ENCODE results near the gene LYPD6B. TPM values are rescaled to one million over a fixed set of nuclear protein-coding genes. Genes with fewer than 3 reads are reported as not detected.

Gene LYPD6B
- polyA plus RNA-seq, 3 donors from 2014 or later: not detected

- Mint-ChIP-seq H3K36me3 (no peaks in the 10 kb centered on the region), H3K27ac (no peak overlapping the region), H3K27me3 (ENCODE audit: low read depth in 3 of 3) (peaks cover 0 to 2% (median 1%) of the 10 kb centered on the region in 3 donors), H3K4me3 (no peak overlapping the region), H3K9me3 (no peaks in the 10 kb centered on the region), H3K4me1 (no peaks in the 10 kb centered on the region)
- DNase-seq: no peak
Observed at GRCh38 chr2:149082079-149082478, 43.6 kb downstream of the LYPD6B start.

GRCh38 chr2:149082735-149083134 is 44.2 kb downstream of the LYPD6B start:
- Mint-ChIP-seq H3K9me3 (no peaks in the 10 kb centered on the region), H3K4me3 (no peak overlapping the region), H3K27me3 (ENCODE audit: low read depth in 3 of 3) (peaks cover 0 to 2% (median 1%) of the 10 kb centered on the region in 3 donors), H3K27ac (no peak overlapping the region), H3K36me3 (no peaks in the 10 kb centered on the region), H3K4me1 (no peaks in the 10 kb centered on the region)
- DNase-seq: no peak

- Mint-ChIP-seq H3K9me3 (peaks cover 0 to 2% (median 0%) of the 10 kb centered on the region in 6 donors), H3K4me1 (no peaks in the 10 kb centered on the region), H3K4me3 (no peak overlapping the region), H3K27me3 (ENCODE audit: low read depth in 3 of 3) (peaks cover 0 to 2% (median 1%) of the 10 kb centered on the region in 3 donors), H3K36me3 (no peaks in the 10 kb centered on the region), H3K27ac (no peak overlapping the region)
- no peak for DNase-seq
Observed at GRCh38 chr2:149084924-149085795, 46.7 kb downstream of the LYPD6B start.

- Mint-ChIP-seq H3K27me3 (ENCODE audit: low read depth in 3 of 3) (peaks cover 0 to 5% (median 2%) of the 10 kb centered on the region in 3 donors), H3K27ac (no peak overlapping the region), H3K4me3 (no peak overlapping the region), H3K36me3 (no peaks in the 10 kb centered on the region), H3K4me1 (no peaks in the 10 kb centered on the region), H3K9me3 (peaks cover 0 to 2% (median 0%) of the 10 kb centered on the region in 6 donors)
- DNase-seq: no peak
Observed at GRCh38 chr2:149087751-149088150, 49.3 kb downstream of the LYPD6B start.

GRCh38 chr2:149089068-149089467 is 50.6 kb downstream of the LYPD6B start:
- Mint-ChIP-seq H3K27me3 (ENCODE audit: low read depth in 3 of 3) (peaks cover 1 to 4% (median 2%) of the 10 kb centered on the region in 3 donors), H3K4me1 (no peaks in the 10 kb centered on the region), H3K27ac (no peak overlapping the region), H3K4me3 (no peak overlapping the region), H3K9me3 (peaks cover 0 to 5% (median 0%) of the 10 kb centered on the region in 6 donors), H3K36me3 (no peaks in the 10 kb centered on the region)
- DNase-seq: no peak

GRCh38 chr2:149090706-149091105 is 52.2 kb downstream of the LYPD6B start:
- no peak for DNase-seq
- Mint-ChIP-seq H3K27ac (no peak overlapping the region), H3K4me1 (no peaks in the 10 kb centered on the region), H3K4me3 (no peak overlapping the region), H3K9me3 (peaks cover 0 to 5% (median 0%) of the 10 kb centered on the region in 6 donors), H3K36me3 (no peaks in the 10 kb centered on the region), H3K27me3 (ENCODE audit: low read depth in 3 of 3) (peaks cover 2 to 5% (median 2%) of the 10 kb centered on the region in 3 donors)

GRCh38 chr2:149093579-149093978 is 55.1 kb downstream of the LYPD6B start:
- H3K36me3 Mint-ChIP-seq: no peaks in the 10 kb centered on the region
- H3K9me3 Mint-ChIP-seq: peaks cover 0 to 5% (median 0%) of the 10 kb centered on the region in 6 donors
- peaks cover 3 to 8% (median 4%) of the 10 kb centered on the region in 3 donors for H3K27me3 Mint-ChIP-seq (ENCODE audit: low read depth in 3 of 3)
- no peak for DNase-seq
- no peaks in the 10 kb centered on the region for H3K4me1 Mint-ChIP-seq
- no peak overlapping the region for H3K4me3 Mint-ChIP-seq
- no peak overlapping the region for H3K27ac Mint-ChIP-seq

- Mint-ChIP-seq H3K4me3 (no peak overlapping the region), H3K9me3 (peaks cover 0 to 5% (median 0%) of the 10 kb centered on the region in 6 donors), H3K27me3 (ENCODE audit: low read depth in 3 of 3) (peaks cover 3 to 8% (median 4%) of the 10 kb centered on the region in 3 donors), H3K27ac (no peak overlapping the region), H3K4me1 (no peaks in the 10 kb centered on the region), H3K36me3 (no peaks in the 10 kb centered on the region)
- no peak for DNase-seq
Observed at GRCh38 chr2:149094217-149095015, 55.9 kb downstream of the LYPD6B start.

- no peaks in the 10 kb centered on the region for H3K36me3 Mint-ChIP-seq
- H3K9me3 Mint-ChIP-seq: no peaks in the 10 kb centered on the region
- DNase-seq: no peak
- H3K27me3 Mint-ChIP-seq (ENCODE audit: low read depth in 3 of 3): peaks cover 2 to 4% (median 3%) of the 10 kb centered on the region in 3 donors
- no peak overlapping the region for H3K27ac Mint-ChIP-seq
- no peak overlapping the region for H3K4me3 Mint-ChIP-seq
- H3K4me1 Mint-ChIP-seq: no peaks in the 10 kb centered on the region
Observed at GRCh38 chr2:149098701-149099100, 60.2 kb downstream of the LYPD6B start.

- no peak overlapping the region for H3K27ac Mint-ChIP-seq
- no peaks in the 10 kb centered on the region for H3K36me3 Mint-ChIP-seq
- H3K27me3 Mint-ChIP-seq (ENCODE audit: low read depth in 3 of 3): peaks cover 2 to 4% (median 2%) of the 10 kb centered on the region in 3 donors
- H3K9me3 Mint-ChIP-seq: no peaks in the 10 kb centered on the region
- DNase-seq: no peak
- H3K4me3 Mint-ChIP-seq: no peak overlapping the region
- H3K4me1 Mint-ChIP-seq: no peaks in the 10 kb centered on the region
Observed at GRCh38 chr2:149099298-149099697, 60.8 kb downstream of the LYPD6B start.

GRCh38 chr2:149100739-149101699 is 62.5 kb downstream of the LYPD6B start:
- no peak for DNase-seq
- Mint-ChIP-seq H3K4me3 (no peak overlapping the region), H3K36me3 (no peaks in the 10 kb centered on the region), H3K4me1 (no peaks in the 10 kb centered on the region), H3K27me3 (ENCODE audit: low read depth in 3 of 3) (no peaks in the 10 kb centered on the region), H3K9me3 (peaks cover 0 to 5% (median 0%) of the 10 kb centered on the region in 6 donors), H3K27ac (no peak overlapping the region)

GRCh38 chr2:149101818-149102217 is 63.3 kb downstream of the LYPD6B start:
- no peaks in the 10 kb centered on the region for H3K4me1 Mint-ChIP-seq
- H3K27ac Mint-ChIP-seq: no peak overlapping the region
- no peaks in the 10 kb centered on the region for H3K36me3 Mint-ChIP-seq

GRCh38 chr2:149103081-149103620 is 64.7 kb downstream of the LYPD6B start:
- Mint-ChIP-seq H3K4me3 (no peak overlapping the region), H3K27me3 (ENCODE audit: low read depth in 3 of 3) (peaks cover 0 to 2% (median 0%) of the 10 kb centered on the region in 3 donors), H3K27ac (no peak overlapping the region), H3K4me1 (no peaks in the 10 kb centered on the region), H3K36me3 (no peaks in the 10 kb centered on the region), H3K9me3 (peaks cover 0 to 13% (median 4%) of the 10 kb centered on the region in 6 donors)
- DNase-seq: no peak

More at GRCh38 chr2:149101818-149102217, 63.3 kb downstream of the LYPD6B start:
- no peak for DNase-seq
- peaks cover 0 to 2% (median 0%) of the 10 kb centered on the region in 3 donors for H3K27me3 Mint-ChIP-seq (ENCODE audit: low read depth in 3 of 3)
- H3K4me3 Mint-ChIP-seq: no peak overlapping the region
- H3K9me3 Mint-ChIP-seq: peaks cover 0 to 8% (median 2%) of the 10 kb centered on the region in 6 donors
